Measurements from ENCODE around the gene ARMC10. TPM values are rescaled to one million over a fixed set of nuclear protein-coding genes. Genes with fewer than 3 reads are reported as not detected.
"Not testable (repeated sequence)": the region's sequence is repeated elsewhere in the genome, so short reads cannot be mapped to it uniquely, and the experiment has no call there.

Gene ARMC10
- 10 to 100 TPM; 22.1 to 27.7 TPM for total RNA-seq

- ATAC-seq (ENCODE audit: low read depth): peak; percentile 87
- POLR2A ChIA-PET: interaction anchor here (0.7 to 2.6 kb wide), 12 partner anchors 8 to 326 kb away, joined by 3 to 21 read pairs (median 4); partner anchors contain the start of genes FAM185A and NAPEPLD
Measured at GRCh38 chr7:103074519-103075336, at the start of gene ARMC10, which contains the start of gene FBXL13. Gene ARMC10 (plus strand): TSS chr7:103075140. CDS start chr7:103075273, 133 bp downstream. Gene FBXL13 (minus strand): TSS chr7:103074796.

GRCh38 chr7:103025341-103025740 is 49.6 kb upstream of the ARMC10 start:
- POLR2A ChIA-PET: no interaction called here
- no peak for ATAC-seq (ENCODE audit: low read depth)
- DNase-seq: no peak
- peaks cover 8% of the 10 kb centered on the region for H3K9me3 Mint-ChIP-seq
- no peak overlapping the region for H3K4me3 Mint-ChIP-seq
- H3K27me3 Mint-ChIP-seq: no peaks in the 10 kb centered on the region
- no peaks in the 10 kb centered on the region for H3K36me3 Mint-ChIP-seq
- H3K4me1 Mint-ChIP-seq: no peaks in the 10 kb centered on the region
- H3K27ac Mint-ChIP-seq: no peak overlapping the region

More at GRCh38 chr7:103074519-103075336, at the start of gene ARMC10, which contains the start of gene FBXL13:
- no peaks in the 10 kb centered on the region for H3K27me3 Mint-ChIP-seq
- peaks cover 10% of the 10 kb centered on the region for H3K36me3 Mint-ChIP-seq
- no peaks in the 10 kb centered on the region for H3K9me3 Mint-ChIP-seq
- peak; percentile 93 for DNase-seq
- peak within 1 kb of the TSS; percentile 92 for H3K4me3 Mint-ChIP-seq
- H3K4me1 Mint-ChIP-seq: peaks cover 12% of the 10 kb centered on the region
- H3K27ac Mint-ChIP-seq: peak within 1 kb of the TSS; percentile 92

- DNase-seq (no peak), ATAC-seq (ENCODE audit: low read depth) (no peak)
- Mint-ChIP-seq H3K4me1 (no peaks in the 10 kb centered on the region), H3K27me3 (no peaks in the 10 kb centered on the region), H3K27ac (no peak overlapping the region), H3K9me3 (no peaks in the 10 kb centered on the region), H3K4me3 (no peak overlapping the region), H3K36me3 (no peaks in the 10 kb centered on the region)
- POLR2A ChIA-PET: no interaction called here
Measured at GRCh38 chr7:103031024-103031423, 43.9 kb upstream of the ARMC10 start.

- Mint-ChIP-seq H3K4me1 (no peaks in the 10 kb centered on the region), H3K9me3 (no peaks in the 10 kb centered on the region), H3K4me3 (no peak overlapping the region), H3K27me3 (no peaks in the 10 kb centered on the region), H3K27ac (no peak overlapping the region), H3K36me3 (no peaks in the 10 kb centered on the region)
- POLR2A ChIA-PET: no interaction called here
- ATAC-seq (ENCODE audit: low read depth) (no peak), DNase-seq (no peak)
Measured at GRCh38 chr7:103031781-103032180, 43.2 kb upstream of the ARMC10 start.

- ATAC-seq (ENCODE audit: low read depth); H3K9me3 Mint-ChIP-seq; DNase-seq; POLR2A ChIA-PET; H3K4me1 Mint-ChIP-seq; H3K27ac Mint-ChIP-seq; H3K36me3 Mint-ChIP-seq; H3K27me3 Mint-ChIP-seq; H3K4me3 Mint-ChIP-seq: not testable (repeated sequence)
Measured at GRCh38 chr7:103034318-103034717, 40.6 kb upstream of the ARMC10 start.

GRCh38 chr7:103037476-103037822 is 37.5 kb upstream of the ARMC10 start:
- ATAC-seq (ENCODE audit: low read depth) (no peak), DNase-seq (no peak)
- Mint-ChIP-seq H3K9me3 (peaks cover 2% of the 10 kb centered on the region), H3K27ac (no peak overlapping the region), H3K27me3 (peaks cover 5% of the 10 kb centered on the region), H3K36me3 (no peaks in the 10 kb centered on the region), H3K4me3 (no peak overlapping the region), H3K4me1 (no peaks in the 10 kb centered on the region)
- POLR2A ChIA-PET: interaction anchor here (0.6 kb wide), 1 partner anchor 204 kb away, joined by 5 read pairs; no protein-coding TSS in a partner anchor

- not testable (repeated sequence) for H3K27me3 Mint-ChIP-seq
Measured at GRCh38 chr7:103037823-103038739, 36.9 kb upstream of the ARMC10 start.

GRCh38 chr7:103041815-103042214 is 33.1 kb upstream of the ARMC10 start:
- H3K27ac Mint-ChIP-seq; H3K27me3 Mint-ChIP-seq; H3K9me3 Mint-ChIP-seq; H3K4me1 Mint-ChIP-seq; DNase-seq; H3K4me3 Mint-ChIP-seq; H3K36me3 Mint-ChIP-seq; ATAC-seq (ENCODE audit: low read depth); POLR2A ChIA-PET: not testable (repeated sequence)

More at GRCh38 chr7:103037823-103038739, 36.9 kb upstream of the ARMC10 start:
- ATAC-seq (ENCODE audit: low read depth); H3K4me1 Mint-ChIP-seq; H3K27ac Mint-ChIP-seq; H3K4me3 Mint-ChIP-seq; H3K9me3 Mint-ChIP-seq; DNase-seq; H3K36me3 Mint-ChIP-seq: not testable (repeated sequence)
- POLR2A ChIA-PET: interaction anchor here (0.6 kb wide), 1 partner anchor 205 kb away, joined by 5 read pairs; no protein-coding TSS in a partner anchor

- no peaks in the 10 kb centered on the region for H3K27me3 Mint-ChIP-seq
- no peaks in the 10 kb centered on the region for H3K4me1 Mint-ChIP-seq
- H3K36me3 Mint-ChIP-seq: peaks cover 4% of the 10 kb centered on the region
- no peak overlapping the region for H3K4me3 Mint-ChIP-seq
- POLR2A ChIA-PET: no interaction called here
- H3K9me3 Mint-ChIP-seq: peaks cover 4% of the 10 kb centered on the region
- H3K27ac Mint-ChIP-seq: no peak overlapping the region
- DNase-seq: no peak
- ATAC-seq (ENCODE audit: low read depth): no peak
Measured at GRCh38 chr7:103048833-103049232, 26.1 kb upstream of the ARMC10 start.

GRCh38 chr7:103051519-103051918 is 23.4 kb upstream of the ARMC10 start:
- H3K4me1 Mint-ChIP-seq: no peaks in the 10 kb centered on the region
- ATAC-seq (ENCODE audit: low read depth) (no peak), DNase-seq (no peak)
- no peaks in the 10 kb centered on the region for H3K27me3 Mint-ChIP-seq
- peaks cover 4% of the 10 kb centered on the region for H3K9me3 Mint-ChIP-seq
- no peak overlapping the region for H3K27ac Mint-ChIP-seq
- POLR2A ChIA-PET: no interaction called here
- peaks cover 4% of the 10 kb centered on the region for H3K36me3 Mint-ChIP-seq
- no peak overlapping the region for H3K4me3 Mint-ChIP-seq

- POLR2A ChIA-PET; H3K27me3 Mint-ChIP-seq; DNase-seq; H3K9me3 Mint-ChIP-seq; ATAC-seq (ENCODE audit: low read depth); H3K4me3 Mint-ChIP-seq; H3K4me1 Mint-ChIP-seq; H3K36me3 Mint-ChIP-seq; H3K27ac Mint-ChIP-seq: not testable (repeated sequence)
Measured at GRCh38 chr7:103056006-103056405, 18.9 kb upstream of the ARMC10 start.

GRCh38 chr7:103058122-103058521 is 16.8 kb upstream of the ARMC10 start:
- ATAC-seq (ENCODE audit: low read depth): no peak

GRCh38 chr7:103059471-103059870 is 15.5 kb upstream of the ARMC10 start:
- Mint-ChIP-seq H3K36me3 (no peaks in the 10 kb centered on the region), H3K9me3 (no peaks in the 10 kb centered on the region), H3K4me3 (no peak overlapping the region), H3K4me1 (peaks cover 1% of the 10 kb centered on the region), H3K27me3 (peaks cover 3% of the 10 kb centered on the region), H3K27ac (no peak overlapping the region)
- ATAC-seq (ENCODE audit: low read depth) (no peak), DNase-seq (no peak)
- POLR2A ChIA-PET: no interaction called here

More at GRCh38 chr7:103058122-103058521, 16.8 kb upstream of the ARMC10 start:
- POLR2A ChIA-PET: interaction anchor here (0.6 to 1.5 kb wide), 2 partner anchors 17 to 56 kb away, joined by 3 to 5 read pairs; partner anchors contain the start of genes ARMC10 and FBXL13
- DNase-seq: no peak
- no peaks in the 10 kb centered on the region for H3K36me3 Mint-ChIP-seq
- H3K9me3 Mint-ChIP-seq: no peaks in the 10 kb centered on the region
- H3K27me3 Mint-ChIP-seq: no peaks in the 10 kb centered on the region
- H3K4me3 Mint-ChIP-seq: no peak overlapping the region
- peaks cover 1% of the 10 kb centered on the region for H3K4me1 Mint-ChIP-seq
- H3K27ac Mint-ChIP-seq: no peak overlapping the region

Data from activated naive CD8-positive, alpha-beta T cell treated with anti-CD3 and anti-CD28 coated beads, Interleukin-2, amount 10 ng/mL, durations not matched to agents 7 days and 5 days (primary cell).